ENCODE results near the gene ZBTB32. TPM values are rescaled to one million over a fixed set of nuclear protein-coding genes. Genes with fewer than 3 reads are reported as not detected.

The ZBTB32 gene
- total RNA-seq, 4 donors from 2014 or later, result not detected

DNA sequence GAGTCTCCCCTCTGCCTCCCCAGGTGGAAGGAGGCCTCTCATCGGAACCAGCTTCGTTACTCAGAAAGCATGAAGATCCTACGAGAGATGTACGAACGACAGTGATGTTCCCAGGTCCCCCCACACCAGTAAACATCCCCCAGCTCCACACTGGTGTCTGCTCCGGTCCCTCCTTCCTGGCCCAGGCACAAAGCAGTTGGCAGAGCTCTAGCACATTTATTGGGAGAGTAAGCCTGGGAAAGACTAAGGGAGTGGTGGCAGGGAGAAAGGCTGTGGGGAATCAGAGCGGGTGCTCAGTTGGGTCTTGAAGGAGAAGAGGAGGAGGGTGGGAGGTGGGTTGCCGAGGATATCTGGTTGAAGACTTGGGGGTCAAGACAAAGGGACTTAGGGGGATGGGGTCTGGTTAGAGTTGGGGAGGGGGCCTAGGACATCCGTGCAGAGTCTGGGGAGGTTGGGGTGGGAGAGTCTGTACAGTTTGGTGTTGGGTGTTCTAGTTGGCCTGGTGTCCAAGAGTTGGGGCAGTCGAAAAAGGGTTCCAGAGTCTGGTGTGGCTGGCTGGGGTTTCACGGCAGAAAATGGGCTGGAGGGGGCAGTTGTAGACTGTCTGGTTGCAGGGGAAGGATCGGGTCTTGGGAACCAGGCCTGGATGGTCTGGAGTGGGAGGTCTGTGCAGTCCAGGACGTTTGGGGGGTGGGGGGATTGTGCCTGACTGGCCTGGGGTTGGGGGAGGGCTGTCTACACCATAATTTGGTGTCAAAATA lies 50.2 kb downstream of the ZBTB32 start:
- Histone ChIP-seq H3K9me3 (no peaks in the 10 kb centered on the region), H3K27me3 (no peaks in the 10 kb centered on the region), H3K4me1 (peaks cover 51% of the 10 kb centered on the region), H3K36me3 (peaks cover 25% of the 10 kb centered on the region), H3K27ac (peak overlapping the region; percentile 98), H3K4me3 (peak overlapping the region; percentile 94)
- peak in 1 of 2 donors; percentile 63 for DNase-seq (ENCODE audit: low spot score in 2 of 2)
- WGBS, result 84% methylated on average over 13 of the region's 13 CpGs
- TF ChIP-seq POLR2A (IDR thresholded peaks at IDR 0.05), result no peak
- TF ChIP-seq EP300 (IDR thresholded peaks at IDR 0.05), result no peak
- TF ChIP-seq POLR2AphosphoS5 (IDR thresholded peaks at IDR 0.05), result no peak
- TF ChIP-seq, protein P1, sequence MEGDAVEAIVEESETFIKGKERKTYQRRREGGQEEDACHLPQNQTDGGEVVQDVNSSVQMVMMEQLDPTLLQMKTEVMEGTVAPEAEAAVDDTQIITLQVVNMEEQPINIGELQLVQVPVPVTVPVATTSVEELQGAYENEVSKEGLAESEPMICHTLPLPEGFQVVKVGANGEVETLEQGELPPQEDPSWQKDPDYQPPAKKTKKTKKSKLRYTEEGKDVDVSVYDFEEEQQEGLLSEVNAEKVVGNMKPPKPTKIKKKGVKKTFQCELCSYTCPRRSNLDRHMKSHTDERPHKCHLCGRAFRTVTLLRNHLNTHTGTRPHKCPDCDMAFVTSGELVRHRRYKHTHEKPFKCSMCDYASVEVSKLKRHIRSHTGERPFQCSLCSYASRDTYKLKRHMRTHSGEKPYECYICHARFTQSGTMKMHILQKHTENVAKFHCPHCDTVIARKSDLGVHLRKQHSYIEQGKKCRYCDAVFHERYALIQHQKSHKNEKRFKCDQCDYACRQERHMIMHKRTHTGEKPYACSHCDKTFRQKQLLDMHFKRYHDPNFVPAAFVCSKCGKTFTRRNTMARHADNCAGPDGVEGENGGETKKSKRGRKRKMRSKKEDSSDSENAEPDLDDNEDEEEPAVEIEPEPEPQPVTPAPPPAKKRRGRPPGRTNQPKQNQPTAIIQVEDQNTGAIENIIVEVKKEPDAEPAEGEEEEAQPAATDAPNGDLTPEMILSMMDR (IDR thresholded peaks at IDR 0.05), result no peak

DNA sequence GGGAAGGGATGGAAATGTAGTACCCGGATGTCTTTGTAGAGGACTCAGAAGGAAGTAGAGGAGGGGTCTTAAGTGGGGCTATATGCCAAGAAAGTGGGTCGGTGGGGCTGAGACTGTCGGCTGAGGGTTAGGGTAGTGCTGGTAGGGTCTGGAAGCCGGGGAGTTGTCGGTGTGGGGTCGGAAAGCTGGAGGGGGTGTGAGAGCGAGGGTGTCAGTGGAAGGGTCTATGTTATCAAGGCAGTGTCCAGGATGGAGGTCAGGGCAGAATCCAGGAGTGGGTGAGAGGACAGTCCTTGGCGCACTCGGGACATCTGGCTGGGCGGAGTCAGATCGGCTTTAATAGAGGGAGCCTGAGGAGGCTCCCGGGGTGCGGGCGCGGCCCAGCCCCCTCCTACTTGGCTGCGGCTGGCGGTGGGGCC lies 50.8 kb downstream of the ZBTB32 start:
- no peaks in the 10 kb centered on the region for H3K9me3 ChIP-seq
- H3K27ac ChIP-seq, result peak overlapping the region; percentile 98

DNA sequence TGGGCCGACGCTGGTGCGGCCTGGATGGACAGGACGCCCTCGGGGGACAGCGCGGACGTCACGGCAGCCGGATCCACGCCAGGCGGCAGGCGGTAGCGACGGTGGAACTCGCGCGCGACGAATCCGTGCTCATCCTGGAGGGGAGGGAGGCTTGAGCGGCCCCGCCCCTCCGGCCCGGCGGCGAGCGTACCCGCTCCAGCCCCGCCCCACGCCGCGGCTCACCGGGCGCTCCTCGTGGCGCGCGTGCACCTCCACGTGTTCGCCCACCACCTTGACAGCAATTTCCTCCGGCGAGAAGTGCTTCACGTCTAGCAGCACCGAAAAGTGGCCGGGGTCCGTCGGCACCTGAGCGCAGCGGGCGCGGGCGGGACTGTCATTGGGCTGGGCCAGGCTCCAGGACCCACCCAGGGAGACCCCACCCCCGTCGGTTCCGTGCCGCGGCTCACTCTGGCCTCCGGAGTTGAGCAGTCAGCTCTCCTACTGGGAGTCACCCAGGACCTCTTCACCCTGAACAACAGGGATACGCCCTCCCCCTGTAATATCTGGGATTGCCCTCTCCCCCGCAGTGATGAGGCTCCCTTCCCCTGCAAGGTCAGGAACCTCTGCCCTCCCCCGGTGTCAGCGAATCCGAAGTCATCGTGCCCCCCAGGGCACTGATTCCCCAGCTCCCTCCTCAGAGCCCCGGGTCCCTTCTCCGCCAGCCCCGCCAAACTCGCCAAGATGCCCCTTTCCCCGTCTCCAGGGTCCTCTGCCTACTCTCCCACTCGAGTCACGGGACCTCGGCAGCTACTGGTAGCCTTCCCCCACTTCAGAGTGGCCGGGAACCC lies 51.4 kb downstream of the ZBTB32 start:
- TF ChIP-seq EP300 (IDR thresholded peaks at IDR 0.05), result peak; percentile 51
- peak in 1 of 3 donors; percentile 18 for TF ChIP-seq POLR2AphosphoS5 (IDR thresholded peaks at IDR 0.05)
- peak in 1 of 2 donors; percentile 5 for TF ChIP-seq POLR2A (IDR thresholded peaks at IDR 0.05)
- TF ChIP-seq, protein P1 (IDR thresholded peaks at IDR 0.05), result no peak
- peaks cover 25% of the 10 kb centered on the region for H3K36me3 ChIP-seq
- no peaks in the 10 kb centered on the region for H3K27me3 ChIP-seq
- peak overlapping the region; percentile 94 for H3K4me3 ChIP-seq
- peak overlapping the region; percentile 98 for H3K27ac ChIP-seq
- no peaks in the 10 kb centered on the region for H3K9me3 ChIP-seq
- DNase-seq (ENCODE audit: low spot score in 2 of 2), result peak; percentile 91 to 93
- H3K4me1 ChIP-seq, result peaks cover 50% of the 10 kb centered on the region
- 27% methylated on average over 18 of the region's 74 CpGs for WGBS

More for the DNA sequence above, 50.8 kb downstream of the ZBTB32 start:
- no peaks in the 10 kb centered on the region for H3K27me3 ChIP-seq
- peaks cover 25% of the 10 kb centered on the region for H3K36me3 ChIP-seq
- DNase-seq (ENCODE audit: low spot score in 2 of 2), result peak in 1 of 2 donors; percentile 90
- 45% methylated on average over 11 of the region's 17 CpGs for WGBS
- peaks cover 50% of the 10 kb centered on the region for H3K4me1 ChIP-seq
- TF ChIP-seq, protein P1 (IDR thresholded peaks at IDR 0.05), result no peak
- TF ChIP-seq POLR2AphosphoS5 (IDR thresholded peaks at IDR 0.05) (no peak), EP300 (IDR thresholded peaks at IDR 0.05) (no peak), POLR2A (IDR thresholded peaks at IDR 0.05) (no peak)
- peak overlapping the region; percentile 94 for H3K4me3 ChIP-seq

DNA sequence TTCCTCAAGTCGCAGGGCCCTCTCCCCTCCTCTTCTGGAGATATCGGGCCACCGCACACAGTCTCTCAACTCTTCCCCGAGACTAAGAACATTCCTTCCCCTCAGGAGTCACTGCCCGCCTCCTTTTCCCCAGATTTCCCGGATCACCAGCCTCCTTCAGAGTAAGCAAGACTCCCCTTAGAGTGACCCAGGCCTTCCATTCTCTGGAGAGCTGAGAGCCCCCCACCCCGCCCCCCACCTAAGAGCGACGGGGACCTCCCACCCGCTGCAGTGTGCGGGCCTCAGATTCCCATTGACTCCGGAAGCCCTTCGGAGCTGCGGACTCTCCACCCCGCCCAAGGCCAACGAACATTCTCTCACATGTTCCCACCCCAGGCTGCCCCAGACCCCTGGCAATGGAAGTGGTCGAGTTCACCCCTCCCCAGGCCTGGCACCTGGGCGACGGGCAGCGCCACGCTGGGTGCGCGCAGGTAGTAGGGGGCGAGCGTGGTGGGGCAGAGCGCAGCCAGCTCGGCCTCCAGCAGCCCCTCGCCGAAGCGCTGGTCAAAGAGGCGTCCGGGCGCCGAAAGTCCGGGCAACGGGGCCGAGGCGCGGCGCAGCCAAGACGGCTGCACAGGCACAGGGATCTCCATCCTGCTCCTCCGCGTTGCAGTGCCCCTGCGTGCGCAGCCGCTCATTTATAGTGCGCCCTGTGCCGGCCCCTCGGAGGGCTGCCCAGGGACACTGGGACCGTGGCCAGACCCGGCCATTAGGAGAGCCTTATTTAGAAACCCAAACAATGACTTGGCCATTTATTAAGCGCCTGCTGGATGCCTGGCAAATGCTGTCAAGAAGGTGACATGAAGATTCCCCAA lies 52.2 kb downstream of the ZBTB32 start, which contains the start of gene HSPB6:
Gene HSPB6, minus strand, starts transcription at position 653 of the 854 bp plus-strand sequence. Its CDS starts 21 bp downstream, at position 632.
- Histone ChIP-seq H3K4me3 (peak within 1 kb of the TSS; percentile 94), H3K9me3 (no peaks in the 10 kb centered on the region), H3K27me3 (no peaks in the 10 kb centered on the region), H3K4me1 (peaks cover 50% of the 10 kb centered on the region), H3K36me3 (peaks cover 26% of the 10 kb centered on the region), H3K27ac (peak within 1 kb of the TSS; percentile 98)
- 14% methylated on average over 18 of the region's 52 CpGs for WGBS
- DNase-seq (ENCODE audit: low spot score in 2 of 2), result peak in 1 of 2 donors; percentile 81
- TF ChIP-seq POLR2A (IDR thresholded peaks at IDR 0.05), result peak in 1 of 2 donors; percentile 62
- no peak for TF ChIP-seq EP300 (IDR thresholded peaks at IDR 0.05)

DNA sequence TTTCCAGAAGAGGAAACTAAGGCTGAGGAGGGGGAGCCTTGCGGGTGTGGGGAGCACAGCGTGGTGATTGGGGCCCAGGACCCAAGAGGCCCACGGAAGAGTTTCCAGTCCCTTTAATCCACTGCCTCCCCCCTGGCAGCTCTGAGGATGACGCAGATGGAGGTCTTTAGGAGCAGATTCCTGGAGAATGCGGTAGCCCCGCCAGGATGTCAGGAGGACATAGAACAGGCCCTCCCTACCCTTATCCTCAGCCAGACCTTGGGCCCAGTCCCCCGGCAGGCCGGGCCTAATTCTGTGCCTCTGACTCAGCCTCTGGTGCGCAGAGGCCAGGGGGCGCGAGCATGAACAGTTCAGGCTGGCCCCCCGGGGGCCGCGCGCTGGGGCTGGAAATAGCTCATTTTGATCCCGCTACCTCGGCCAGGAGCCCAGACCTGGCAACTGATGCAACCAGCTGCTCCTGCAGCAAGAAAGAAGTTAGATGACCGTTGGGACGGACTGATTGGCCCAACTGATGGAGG lies 52.9 kb downstream of the ZBTB32 start:
- Histone ChIP-seq H3K9me3 (no peaks in the 10 kb centered on the region), H3K36me3 (peaks cover 28% of the 10 kb centered on the region), H3K27me3 (no peaks in the 10 kb centered on the region), H3K27ac (peak overlapping the region; percentile 98), H3K4me1 (peaks cover 50% of the 10 kb centered on the region), H3K4me3 (peak overlapping the region; percentile 94)
- DNase-seq (ENCODE audit: low spot score in 2 of 2), result peak; percentile 90
- TF ChIP-seq, protein P1 (IDR thresholded peaks at IDR 0.05), result no peak
- TF ChIP-seq EP300 (IDR thresholded peaks at IDR 0.05) (peak; percentile 59), POLR2AphosphoS5 (IDR thresholded peaks at IDR 0.05) (peak in 1 of 3 donors; percentile 8)
- WGBS, result 3% methylated on average over 12 of the region's 19 CpGs
